Fibroblast of lung (primary cell): ENCODE data around the gene ARFIP1. TPM values are rescaled to one million over a fixed set of nuclear protein-coding genes. Genes with fewer than 3 reads are reported as not detected.
A peak's percentile ranks its signal among the peaks of the same experiment; 100 is the strongest.

Experiments
- DNase-seq, 2 donors: peaks; one replicate each; pipeline versions ENCODE4 v3.0.0 to v3.0.0-alpha.2; 2010; ENCODE audit warnings: low read depth in 2 of 2
- H2AFZ ChIP-seq: 2 replicates; pipeline ENCODE4 v1.5.1; 2012; ENCODE audit warnings: low read length, control low read depth, inconsistent platforms
- H3K27ac ChIP-seq: 2 replicates; pipeline ENCODE4 v1.5.1; 2011; ENCODE audit warnings: low read length, control low read depth; ENCODE audit not compliant: insufficient read depth
- H3K27me3 ChIP-seq: 2 replicates; pipeline ENCODE4 v1.5.1; 2011; ENCODE audit warnings: mild to moderate bottlenecking, low read length; ENCODE audit not compliant: control insufficient read depth, insufficient read depth
- H3K36me3 ChIP-seq: 2 replicates; pipeline ENCODE4 v1.5.1; 2011; ENCODE audit warnings: low read length; ENCODE audit not compliant: control insufficient read depth, insufficient read depth
- H3K4me1 ChIP-seq: 2 replicates; pipeline ENCODE4 v1.5.1; 2011; ENCODE audit warnings: low read length; ENCODE audit not compliant: control insufficient read depth, insufficient read depth; ENCODE audit errors: extremely low read depth
- H3K4me2 ChIP-seq: 2 replicates; pipeline ENCODE4 v1.5.1; 2011; ENCODE audit warnings: low read length, control low read depth; ENCODE audit not compliant: insufficient read depth; ENCODE audit errors: extremely low read depth
- H3K4me3 ChIP-seq, 4 experiments: fragments of 200-600 bp in 1 of 4; sonication (generic) in 1 of 4; replicated peaks in 1 of 4; 2 replicates each; pipeline ENCODE4 v1.5.1; 2011 to 2016; ENCODE audit warnings: low read length in 4 of 4, low read depth in 3 of 4, mild to moderate bottlenecking in 3 of 4, control low read depth in 2 of 4, inconsistent platforms in 1 of 4, mixed read lengths in 1 of 4; ENCODE audit not compliant: insufficient read depth in 1 of 4; ENCODE audit errors: control extremely low read depth in 1 of 4
- H3K79me2 ChIP-seq: 2 replicates; pipeline ENCODE4 v1.5.1; 2012; ENCODE audit warnings: mild to moderate bottlenecking, low read length, inconsistent platforms; ENCODE audit not compliant: control insufficient read depth, insufficient read depth
- H3K9ac ChIP-seq: 2 replicates; pipeline ENCODE4 v1.5.1; 2011; ENCODE audit warnings: mild to moderate bottlenecking, low read length, control low read depth; ENCODE audit not compliant: insufficient read depth
- H3K9me3 ChIP-seq: 2 replicates; pipeline ENCODE4 v1.5.1; 2012; ENCODE audit warnings: low read depth, low read length; ENCODE audit not compliant: control insufficient read depth, insufficient read depth
- H4K20me1 ChIP-seq: 2 replicates; pipeline ENCODE4 v1.5.1; 2011; ENCODE audit warnings: low read length; ENCODE audit not compliant: control insufficient read depth, insufficient read depth; ENCODE audit errors: extremely low read depth
- EZH2 ChIP-seq: IDR thresholded peaks from 2 replicates; pipeline ENCODE4 v1.5.1; 2012; ENCODE audit warnings: low read length, control low read depth, mild to moderate bottlenecking; ENCODE audit errors: missing control alignments
- polyA plus RNA-seq, 2 donors: library from polyadenylated mRNA; depleted of rRNA in 1 of 2; stranded (reverse) in 1 of 2; unstranded in 1 of 2; fragments of >200 nt; gene quantifications; 2 replicates each; pipeline ENCODE4 v1.2.1, GENCODE V29; 2011 to 2012; ENCODE audit warnings: missing spikeins in 1 of 2
- total RNA-seq: library from RNA; depleted of rRNA; stranded (reverse); fragments of >200 nt; gene quantifications from 2 replicates; pipeline ENCODE4 v1.2.1, GENCODE V29; 2014
- TF ChIP-seq, protein P1 (sequence below), 2 donors: IDR thresholded peaks in 1 of 2; conservative IDR thresholded peaks in 1 of 2; 1 replicate in 1 of 2; 2 replicates in 1 of 2; pipeline ENCODE4 v1.5.1; 2011 to 2012; ENCODE audit warnings: low read length in 2 of 2, control low read depth in 1 of 2, inconsistent platforms in 1 of 2, low read depth in 1 of 2, mild to moderate bottlenecking in 1 of 2

Gene ARFIP1
- total and polyA plus RNA-seq, 2 donors (not counting 1 experiment from before 2014, with no cell fraction given), result 35.6 to 40.8 TPM

DNA sequence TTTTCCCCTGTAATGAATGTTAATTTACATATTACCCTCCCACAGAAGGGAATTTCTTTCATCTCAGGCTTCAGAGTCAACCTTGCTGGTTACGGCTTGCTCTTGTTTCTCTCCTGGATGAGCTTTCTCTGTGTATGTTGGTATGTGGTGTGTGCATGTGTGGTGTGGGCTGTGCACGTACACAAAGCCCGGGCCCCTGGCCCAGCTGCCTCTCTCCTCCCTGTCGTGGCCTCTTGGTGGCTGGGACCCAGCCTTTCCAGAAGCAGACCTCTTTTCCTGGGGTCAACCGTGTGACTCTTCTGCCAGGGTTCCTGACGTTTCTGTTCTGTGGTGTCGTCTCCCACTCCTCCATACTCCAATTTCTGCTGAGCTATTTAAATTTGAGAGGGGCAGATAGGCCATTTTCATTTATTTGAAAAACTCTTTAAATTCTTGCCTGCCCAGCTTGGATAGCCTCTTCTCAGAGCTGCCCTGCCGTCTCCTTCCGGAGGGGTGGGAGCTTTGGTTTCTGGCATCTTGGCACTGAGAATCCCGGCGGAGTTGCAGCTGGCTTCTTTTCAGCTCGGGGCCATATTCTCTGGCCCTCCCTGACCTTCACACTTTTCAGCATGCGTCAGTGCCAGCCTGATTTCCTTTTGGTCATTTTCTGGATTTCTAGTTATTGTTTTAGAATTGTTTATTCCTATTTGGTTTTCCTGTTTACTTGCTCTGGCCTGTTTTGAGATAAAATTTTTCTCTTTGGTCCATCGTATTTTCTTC, 181.4 kb downstream of the ARFIP1 start:
- H3K27me3 ChIP-seq, result no peaks in the 10 kb centered on the region
- no peaks in the 10 kb centered on the region for H3K79me2 ChIP-seq
- TF ChIP-seq EZH2, result no peak
- TF ChIP-seq, protein P1, sequence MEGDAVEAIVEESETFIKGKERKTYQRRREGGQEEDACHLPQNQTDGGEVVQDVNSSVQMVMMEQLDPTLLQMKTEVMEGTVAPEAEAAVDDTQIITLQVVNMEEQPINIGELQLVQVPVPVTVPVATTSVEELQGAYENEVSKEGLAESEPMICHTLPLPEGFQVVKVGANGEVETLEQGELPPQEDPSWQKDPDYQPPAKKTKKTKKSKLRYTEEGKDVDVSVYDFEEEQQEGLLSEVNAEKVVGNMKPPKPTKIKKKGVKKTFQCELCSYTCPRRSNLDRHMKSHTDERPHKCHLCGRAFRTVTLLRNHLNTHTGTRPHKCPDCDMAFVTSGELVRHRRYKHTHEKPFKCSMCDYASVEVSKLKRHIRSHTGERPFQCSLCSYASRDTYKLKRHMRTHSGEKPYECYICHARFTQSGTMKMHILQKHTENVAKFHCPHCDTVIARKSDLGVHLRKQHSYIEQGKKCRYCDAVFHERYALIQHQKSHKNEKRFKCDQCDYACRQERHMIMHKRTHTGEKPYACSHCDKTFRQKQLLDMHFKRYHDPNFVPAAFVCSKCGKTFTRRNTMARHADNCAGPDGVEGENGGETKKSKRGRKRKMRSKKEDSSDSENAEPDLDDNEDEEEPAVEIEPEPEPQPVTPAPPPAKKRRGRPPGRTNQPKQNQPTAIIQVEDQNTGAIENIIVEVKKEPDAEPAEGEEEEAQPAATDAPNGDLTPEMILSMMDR (conservative IDR thresholded peaks at IDR 0.05 in 1 of 2, IDR thresholded peaks at IDR 0.05 in 1 of 2; ENCODE audit: low read depth in 1 of 2, low read length in 2 of 2), result no peak
- no peaks in the 10 kb centered on the region for H3K9me3 ChIP-seq
- peaks cover 18% of the 10 kb centered on the region for H3K4me1 ChIP-seq
- no peak overlapping the region for H3K4me2 ChIP-seq
- H3K27ac ChIP-seq, result no peak overlapping the region
- DNase-seq, result peak in 1 of 2 donors; percentile 46
- no peak overlapping the region for H3K9ac ChIP-seq
- no peak overlapping the region for H3K4me3 ChIP-seq
- H4K20me1 ChIP-seq, result no peaks in the 10 kb centered on the region
- H3K36me3 ChIP-seq, result no peaks in the 10 kb centered on the region
- no peak overlapping the region for H2AFZ ChIP-seq

DNA sequence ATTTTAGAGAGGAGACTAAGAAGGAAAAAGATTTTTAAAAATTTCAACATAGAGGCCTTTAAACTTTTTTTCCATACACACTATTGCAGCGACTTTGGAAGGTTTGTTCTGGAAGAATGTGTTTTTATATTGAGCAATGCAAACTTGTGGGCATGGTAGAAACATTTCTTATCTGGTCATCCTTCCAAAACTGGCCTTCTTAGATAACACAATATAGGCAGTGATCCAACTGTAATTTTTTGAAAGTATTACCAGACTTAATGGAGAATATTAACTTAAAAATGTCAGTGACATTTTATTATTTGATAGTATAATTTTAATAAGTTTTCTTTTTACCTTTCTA, 182.0 kb downstream of the ARFIP1 start:
- Histone ChIP-seq H3K9me3 (no peaks in the 10 kb centered on the region), H3K9ac (no peak overlapping the region), H3K27me3 (no peaks in the 10 kb centered on the region), H3K4me2 (no peak overlapping the region), H3K79me2 (no peaks in the 10 kb centered on the region), H3K36me3 (no peaks in the 10 kb centered on the region), H3K4me3 (no peak overlapping the region), H3K4me1 (peaks cover 14% of the 10 kb centered on the region), H2AFZ (no peak overlapping the region), H3K27ac (no peak overlapping the region), H4K20me1 (no peaks in the 10 kb centered on the region)
- peak; percentile 36 to 55 for DNase-seq
- TF ChIP-seq, protein P1 (conservative IDR thresholded peaks at IDR 0.05 in 1 of 2, IDR thresholded peaks at IDR 0.05 in 1 of 2; ENCODE audit: low read depth in 1 of 2, low read length in 2 of 2), result no peak
- TF ChIP-seq EZH2, result no peak

Other genes with a start within 250 kb of the ARFIP1 start
- gene FBXW7, start 243.9 kb upstream of the ARFIP1 start, total RNA-seq, result 68.7 and 87.3 TPM in 2 replicates
- gene FBXW7, start 243.9 kb upstream of the ARFIP1 start, polyA plus RNA-seq, result 14.5 and 16.3 TPM in 2 replicates
- gene TMEM154, start 100.0 kb upstream of the ARFIP1 start, total RNA-seq, result 0.50 and 0.77 TPM in 2 replicates
- gene TMEM154, start 100.0 kb upstream of the ARFIP1 start, polyA plus RNA-seq, result 1.6 and 3.7 TPM in 2 replicates
- gene TIGD4, start 224 bp upstream of the ARFIP1 start, total RNA-seq, result under 0.01 TPM in 2 replicates
- gene TIGD4, start 224 bp upstream of the ARFIP1 start, polyA plus RNA-seq, result 0.03 and 0.08 TPM in 2 replicates
- gene FHDC1, start 156.4 kb downstream of the ARFIP1 start, total RNA-seq, result 0.26 and 0.33 TPM in 2 replicates
- gene FHDC1, start 156.4 kb downstream of the ARFIP1 start, polyA plus RNA-seq, result 0.06 and 0.14 TPM in 2 replicates